ENCODE data around the gene AIP. TPM values are rescaled to one million over a fixed set of nuclear protein-coding genes. Genes with fewer than 3 reads are reported as not detected.

AIP gene
- total RNA-seq, 1 experiment from 2014 or later, result 35.6 TPM

DNA sequence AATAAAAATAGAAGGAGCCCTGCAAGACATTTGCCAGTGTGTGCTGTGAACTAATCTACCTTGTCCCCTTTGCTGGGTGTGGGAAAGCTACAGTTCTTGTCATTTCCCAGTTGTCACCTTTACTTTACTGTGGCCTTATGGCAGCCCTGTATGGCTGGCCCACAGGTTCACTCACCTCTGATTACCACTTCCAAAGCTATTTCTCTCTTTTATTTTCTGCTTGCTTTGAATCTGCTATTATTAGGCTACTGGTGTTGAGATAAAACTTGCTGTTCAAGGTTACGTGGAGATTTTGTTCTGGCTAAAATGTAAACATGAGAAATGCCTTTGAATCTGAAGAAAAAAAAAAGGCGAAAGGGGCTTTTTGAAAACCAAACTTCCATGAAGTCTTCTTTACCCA is 50.1 kb downstream of the AIP start:
- no peak overlapping the region for H3K18ac ChIP-seq (ENCODE audit: insufficient read length, low read depth, low read length)
- no peaks in the 10 kb centered on the region for H4K20me1 ChIP-seq (ENCODE audit: control insufficient read depth, insufficient read depth, insufficient read length)
- H2BK12ac ChIP-seq (ENCODE audit: insufficient read length, low read depth, low read length), result no peak overlapping the region
- no peak overlapping the region for H2BK120ac ChIP-seq (ENCODE audit: low read depth, low read length, poor library complexity, severe bottlenecking)
- no peaks in the 10 kb centered on the region for H3K27me3 ChIP-seq (ENCODE audit: insufficient read depth, low read length)
- H3K79me1 ChIP-seq (ENCODE audit: insufficient read depth, low read depth, low read length, poor library complexity, severe bottlenecking), result no peaks in the 10 kb centered on the region
- no peak overlapping the region for H3K9ac ChIP-seq (ENCODE audit: extremely low read depth, insufficient read length, low read length)
- H2AK5ac ChIP-seq (ENCODE audit: insufficient read length, low read length), result no peak overlapping the region
- no peak overlapping the region for H4K91ac ChIP-seq (ENCODE audit: insufficient read length, low read depth, low read length)
- H3T11ph ChIP-seq (ENCODE audit: low read length), result no peak overlapping the region
- no peak overlapping the region for H2BK15ac ChIP-seq (ENCODE audit: low read depth, low read length)
- H3K4ac ChIP-seq (ENCODE audit: low read depth, low read length), result no peak overlapping the region
- Mint-ChIP-seq H3K4me1 (0 out of 4 replicates have a peak, but pooled peaks cover 0 to 8% of the 10 kb centered on the region in 2 experiments), H3K36me3 (ENCODE audit: insufficient read depth in 1 of 3, low read depth in 3 of 3) (peaks cover 4 to 8% (median 4%) of the 10 kb centered on the region in 3 experiments; a peak in 5 of 7 replicates), H3K9me3 (peaks cover 40 to 43% of the 10 kb centered on the region in 2 experiments), H3K27me3 (ENCODE audit: low read depth) (peaks cover 18% of the 10 kb centered on the region), H3K4me3 (no peak overlapping the region), H3K27ac (no peak overlapping the region)
- no peak overlapping the region for H4K5ac ChIP-seq (ENCODE audit: insufficient read length, low read depth, low read length)
- no CpG with 5 or more reads among the region's 2 CpGs for WGBS (ENCODE audit: extremely low coverage, insufficient read length, low lambda C conversion rate)
- H3K4me1 ChIP-seq (ENCODE audit: insufficient read depth, low read length), result no peaks in the 10 kb centered on the region
- H3K23ac ChIP-seq (ENCODE audit: insufficient read length, low read depth, low read length), result no peak overlapping the region
- H3K14ac ChIP-seq (ENCODE audit: insufficient read depth, low read length), result no peak overlapping the region
- TF ChIP-seq, protein P1, sequence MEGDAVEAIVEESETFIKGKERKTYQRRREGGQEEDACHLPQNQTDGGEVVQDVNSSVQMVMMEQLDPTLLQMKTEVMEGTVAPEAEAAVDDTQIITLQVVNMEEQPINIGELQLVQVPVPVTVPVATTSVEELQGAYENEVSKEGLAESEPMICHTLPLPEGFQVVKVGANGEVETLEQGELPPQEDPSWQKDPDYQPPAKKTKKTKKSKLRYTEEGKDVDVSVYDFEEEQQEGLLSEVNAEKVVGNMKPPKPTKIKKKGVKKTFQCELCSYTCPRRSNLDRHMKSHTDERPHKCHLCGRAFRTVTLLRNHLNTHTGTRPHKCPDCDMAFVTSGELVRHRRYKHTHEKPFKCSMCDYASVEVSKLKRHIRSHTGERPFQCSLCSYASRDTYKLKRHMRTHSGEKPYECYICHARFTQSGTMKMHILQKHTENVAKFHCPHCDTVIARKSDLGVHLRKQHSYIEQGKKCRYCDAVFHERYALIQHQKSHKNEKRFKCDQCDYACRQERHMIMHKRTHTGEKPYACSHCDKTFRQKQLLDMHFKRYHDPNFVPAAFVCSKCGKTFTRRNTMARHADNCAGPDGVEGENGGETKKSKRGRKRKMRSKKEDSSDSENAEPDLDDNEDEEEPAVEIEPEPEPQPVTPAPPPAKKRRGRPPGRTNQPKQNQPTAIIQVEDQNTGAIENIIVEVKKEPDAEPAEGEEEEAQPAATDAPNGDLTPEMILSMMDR (conservative IDR thresholded peaks at IDR 0.05), result no peak
- no peaks in the 10 kb centered on the region for H3K23me2 ChIP-seq (ENCODE audit: insufficient read length, low read depth, low read length, poor library complexity, severe bottlenecking)
- H3K4me2 ChIP-seq (ENCODE audit: insufficient read depth, insufficient read length, low read length), result no peak overlapping the region
- no peak overlapping the region for H2BK20ac ChIP-seq (ENCODE audit: low read depth, low read length, poor library complexity, severe bottlenecking)
- H3K9me3 ChIP-seq (ENCODE audit: control insufficient read depth, low read depth, low read length), result peaks cover 13% of the 10 kb centered on the region
- H4K8ac ChIP-seq (replicated peaks; ENCODE audit: insufficient read length, low read depth, low read length), result no peak overlapping the region
- no peak for DNase-seq
- H2AFZ ChIP-seq (ENCODE audit: low read length), result no peak overlapping the region
- H2BK5ac ChIP-seq (ENCODE audit: insufficient read length, low read length), result no peak overlapping the region
- no peak overlapping the region for H3K27ac ChIP-seq (ENCODE audit: insufficient read length, low read depth, low read length)
- no peak overlapping the region for H3K56ac ChIP-seq (ENCODE audit: insufficient read length, low read depth, low read length)
- no peaks in the 10 kb centered on the region for H3K79me2 ChIP-seq (ENCODE audit: insufficient read depth, low read length)

Measured in H9 (cell line).